SK-N-SH (cell line): ENCODE measurements around the gene NF2.

Experiments used
- CTCF ChIP-seq: fragments of 200-600 bp; sonication (generic); IDR thresholded peaks from 2 replicates; pipeline ENCODE4 v1.6.1; 2017; ENCODE audit warnings: antibody characterized with exemption, mild to moderate bottlenecking, moderate library complexity
- GATA2 ChIP-seq: sonication (generic); formaldehyde crosslinking; IDR thresholded peaks from 2 replicates; pipeline ENCODE4 v1.5.0; 2020; ENCODE audit warnings: mild to moderate bottlenecking, missing genetic modification reagents
- MXI1 ChIP-seq: IDR thresholded peaks from 2 replicates; pipeline ENCODE4 v1.6.1; 2012; ENCODE audit warnings: mild to moderate bottlenecking, low read depth, low read length, improper control_type of control experiment
- PBX3 ChIP-seq: IDR thresholded peaks from 2 replicates; pipeline ENCODE4; 2012
- SIN3A ChIP-seq: IDR thresholded peaks from 2 replicates; pipeline ENCODE4 v1.6.1; 2012; ENCODE audit warnings: low read depth, mild to moderate bottlenecking, low read length, moderate library complexity, borderline replicate concordance

GRCh38 chr22:29707010-29707409 lies 103.6 kb downstream of the NF2 start:
- no peak for TF ChIP-seq CTCF
- TF ChIP-seq GATA2 = no peak
- no peak for TF ChIP-seq PBX3
- TF ChIP-seq SIN3A = no peak
- no peak for TF ChIP-seq MXI1
